T-helper 2 cell (primary cell): ENCODE results near the gene ARMC9.

Source experiments
- DNase-seq, 5 experiments: peaks; one replicate each; pipeline versions ENCODE4 v3.0.0 to v3.0.0-alpha.2; 2012 to 2022
- total RNA-seq, 2 donors: gene quantifications; one replicate each; lab custom pipeline; 2026; lab: John Stamatoyannopoulos, UW

Gene ARMC9
- 0.31 to 0.54 reads per million in 2 donors for total RNA-seq

- DNase-seq = peak; percentile 54 to 70 (median 60)
These were observed at the start of gene ARMC9 for GRCh38 chr2:231198291-231199173. ARMC9 (plus strand) TSS chr2:231198631; CDS start chr2:231206239, 7,608 bp downstream.

- no peak for DNase-seq
These were observed 45.5 kb upstream of the ARMC9 start for GRCh38 chr2:231152800-231153557.

GRCh38 chr2:231159306-231159705 is 39.1 kb upstream of the ARMC9 start:
- no peak for DNase-seq

GRCh38 chr2:231160701-231161100 is 37.7 kb upstream of the ARMC9 start:
- no peak for DNase-seq

GRCh38 chr2:231161252-231161839 is 37.1 kb upstream of the ARMC9 start:
- peak in 1 of 5 experiments; percentile 69 for DNase-seq

GRCh38 chr2:231161877-231162329 is 36.5 kb upstream of the ARMC9 start:
- DNase-seq = no peak

GRCh38 chr2:231163011-231163410 is 35.4 kb upstream of the ARMC9 start:
- DNase-seq = no peak

GRCh38 chr2:231163414-231164095 is 34.9 kb upstream of the ARMC9 start:
- DNase-seq = no peak

GRCh38 chr2:231167745-231168459 is 30.5 kb upstream of the ARMC9 start:
- DNase-seq = no peak

- no peak for DNase-seq
These were observed 29.8 kb upstream of the ARMC9 start for GRCh38 chr2:231168460-231169139.

GRCh38 chr2:231169488-231169887 is 28.9 kb upstream of the ARMC9 start:
- DNase-seq = no peak

- no peak for DNase-seq
These were observed 28.4 kb upstream of the ARMC9 start for GRCh38 chr2:231170055-231170454.

- DNase-seq = no peak
These were observed 26.4 kb upstream of the ARMC9 start for GRCh38 chr2:231172025-231172424.

- no peak for DNase-seq
These were observed 24.2 kb upstream of the ARMC9 start for GRCh38 chr2:231174211-231174651.

GRCh38 chr2:231176066-231176465 is 22.4 kb upstream of the ARMC9 start:
- DNase-seq = no peak

GRCh38 chr2:231177156-231178025 is 21.0 kb upstream of the ARMC9 start:
- no peak for DNase-seq

GRCh38 chr2:231178805-231179204 is 19.6 kb upstream of the ARMC9 start:
- DNase-seq = peak in 1 of 5 experiments; percentile 18

- no peak for DNase-seq
These were observed 16.4 kb upstream of the ARMC9 start for GRCh38 chr2:231181860-231182512.

- DNase-seq = no peak
These were observed 15.9 kb upstream of the ARMC9 start for GRCh38 chr2:231182513-231182899.

GRCh38 chr2:231183851-231184250 is 14.6 kb upstream of the ARMC9 start:
- no peak for DNase-seq
